ENCODE results near the gene SGIP1.

Gene SGIP1

GRCh38 chr1:66626261-66626660, 92.3 kb downstream of the SGIP1 start:
- Histone ChIP-seq H3K27me3 (ENCODE audit: insufficient read depth, low read length) (no peaks in the 10 kb centered on the region), H3K9me3 (ENCODE audit: low read length) (no peaks in the 10 kb centered on the region), H3K4me3 (ENCODE audit: low read depth, low read length, poor library complexity, severe bottlenecking) (no peak overlapping the region), H3K36me3 (ENCODE audit: insufficient read depth, low read length) (no peaks in the 10 kb centered on the region), H3K4me1 (ENCODE audit: insufficient read depth, low read length, severe bottlenecking) (no peaks in the 10 kb centered on the region), H3K4me2 (ENCODE audit: low read length) (no peak overlapping the region), H2AFZ (ENCODE audit: low read length) (no peak overlapping the region), H4K20me1 (ENCODE audit: insufficient read depth, low read length) (no peaks in the 10 kb centered on the region), H3K27ac (ENCODE audit: low read depth, low read length, poor library complexity, severe bottlenecking) (no peak overlapping the region), H3K9ac (ENCODE audit: low read length) (no peak overlapping the region), H3K79me2 (ENCODE audit: insufficient read depth, low read length) (no peaks in the 10 kb centered on the region), H3K9me2 (ENCODE audit: low read depth, low read length) (no peaks in the 10 kb centered on the region), H3F3A (ENCODE audit: insufficient read depth, low read length) (no peaks in the 10 kb centered on the region)
- TF ChIP-seq CTCF (IDR thresholded peaks at IDR 0.05; ENCODE audit: low read length) (no peak), EZH2 (IDR thresholded peaks at IDR 0.05; ENCODE audit: borderline replicate concordance, low read length) (no peak)

GRCh38 chr1:66628926-66629325, 95.0 kb downstream of the SGIP1 start:
- H3F3A ChIP-seq (ENCODE audit: insufficient read depth, low read length) = no peaks in the 10 kb centered on the region
- no peaks in the 10 kb centered on the region for H3K4me1 ChIP-seq (ENCODE audit: insufficient read depth, low read length, severe bottlenecking)
- H3K9ac ChIP-seq (ENCODE audit: low read length) = no peak overlapping the region
- no peak overlapping the region for H3K4me2 ChIP-seq (ENCODE audit: low read length)
- no peaks in the 10 kb centered on the region for H3K27me3 ChIP-seq (ENCODE audit: insufficient read depth, low read length)
- H3K9me2 ChIP-seq (ENCODE audit: low read depth, low read length) = no peaks in the 10 kb centered on the region
- H2AFZ ChIP-seq (ENCODE audit: low read length) = no peak overlapping the region
- no peak overlapping the region for H3K27ac ChIP-seq (ENCODE audit: low read depth, low read length, poor library complexity, severe bottlenecking)
- no peak for TF ChIP-seq CTCF (IDR thresholded peaks at IDR 0.05; ENCODE audit: low read length)
- no peak for TF ChIP-seq EZH2 (IDR thresholded peaks at IDR 0.05; ENCODE audit: borderline replicate concordance, low read length)
- no peaks in the 10 kb centered on the region for H3K36me3 ChIP-seq (ENCODE audit: insufficient read depth, low read length)
- H4K20me1 ChIP-seq (ENCODE audit: insufficient read depth, low read length) = no peaks in the 10 kb centered on the region
- H3K9me3 ChIP-seq (ENCODE audit: low read length) = no peaks in the 10 kb centered on the region
- no peak overlapping the region for H3K4me3 ChIP-seq (ENCODE audit: low read depth, low read length, poor library complexity, severe bottlenecking)
- H3K79me2 ChIP-seq (ENCODE audit: insufficient read depth, low read length) = no peaks in the 10 kb centered on the region

- H3K27ac ChIP-seq (ENCODE audit: low read depth, low read length, poor library complexity, severe bottlenecking) = no peak overlapping the region
Measured at GRCh38 chr1:66633159-66633558, 99.2 kb downstream of the SGIP1 start.

More at GRCh38 chr1:66633159-66633558, 99.2 kb downstream of the SGIP1 start:
- Histone ChIP-seq H3K4me2 (ENCODE audit: low read length) (no peak overlapping the region), H3K4me3 (ENCODE audit: low read depth, low read length, poor library complexity, severe bottlenecking) (no peak overlapping the region), H3K9ac (ENCODE audit: low read length) (no peak overlapping the region), H2AFZ (ENCODE audit: low read length) (no peak overlapping the region), H3K36me3 (ENCODE audit: insufficient read depth, low read length) (no peaks in the 10 kb centered on the region), H3K9me2 (ENCODE audit: low read depth, low read length) (no peaks in the 10 kb centered on the region), H3K79me2 (ENCODE audit: insufficient read depth, low read length) (no peaks in the 10 kb centered on the region), H3F3A (ENCODE audit: insufficient read depth, low read length) (no peaks in the 10 kb centered on the region), H3K9me3 (ENCODE audit: low read length) (no peaks in the 10 kb centered on the region), H3K4me1 (ENCODE audit: insufficient read depth, low read length, severe bottlenecking) (no peaks in the 10 kb centered on the region), H3K27me3 (ENCODE audit: insufficient read depth, low read length) (no peaks in the 10 kb centered on the region), H4K20me1 (ENCODE audit: insufficient read depth, low read length) (no peaks in the 10 kb centered on the region)
- no peak for TF ChIP-seq CTCF (IDR thresholded peaks at IDR 0.05; ENCODE audit: low read length)
- TF ChIP-seq EZH2 (IDR thresholded peaks at IDR 0.05; ENCODE audit: borderline replicate concordance, low read length) = no peak
